ENCODE results near the gene IQCH. TPM values are rescaled to one million over a fixed set of nuclear protein-coding genes. Genes with fewer than 3 reads are reported as not detected.

Gene IQCH
- total and polyA plus RNA-seq, 7 donors: 0.36 to 3.8 (median 1.4) TPM

DNA sequence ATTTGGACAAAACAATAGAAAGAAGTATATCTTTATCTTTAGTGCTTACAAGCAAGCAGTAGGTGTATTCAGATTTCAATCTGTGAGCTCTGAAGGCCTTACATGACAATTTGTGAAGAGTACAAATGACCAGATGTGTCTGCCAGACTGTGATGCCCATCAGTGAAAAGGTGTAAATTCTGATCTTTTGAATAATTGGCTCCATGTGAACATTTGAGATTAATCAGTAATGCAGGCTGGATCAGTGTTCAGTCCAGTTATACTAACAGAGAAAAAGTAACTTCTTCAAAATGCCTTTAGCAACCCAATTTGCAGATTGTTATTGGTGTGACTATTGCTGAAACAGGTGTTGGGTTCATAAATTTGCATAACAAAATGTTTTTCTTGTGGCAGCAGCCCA is 5.2 kb downstream of the IQCH start:
- Histone ChIP-seq H3K4me1 (no peaks in the 10 kb centered on the region), H3K9me3 (no peaks in the 10 kb centered on the region), H3K27me3 (no peaks in the 10 kb centered on the region), H3K36me3 (no peaks in the 10 kb centered on the region), H3K27ac (no peak overlapping the region), H3K4me3 (no peak overlapping the region)
- intact Hi-C loops (cut with DNase I): loop anchor here (10.0 kb wide), 2 partner anchors 235 to 265 kb away; partner anchors contain the start of gene C15orf61
- TF ChIP-seq EP300 (IDR thresholded peaks at IDR 0.05) (no peak), POLR2AphosphoS5 (IDR thresholded peaks at IDR 0.05) (no peak), POLR2A (IDR thresholded peaks at IDR 0.05) (no peak)
- DNase-seq: no peak

DNA sequence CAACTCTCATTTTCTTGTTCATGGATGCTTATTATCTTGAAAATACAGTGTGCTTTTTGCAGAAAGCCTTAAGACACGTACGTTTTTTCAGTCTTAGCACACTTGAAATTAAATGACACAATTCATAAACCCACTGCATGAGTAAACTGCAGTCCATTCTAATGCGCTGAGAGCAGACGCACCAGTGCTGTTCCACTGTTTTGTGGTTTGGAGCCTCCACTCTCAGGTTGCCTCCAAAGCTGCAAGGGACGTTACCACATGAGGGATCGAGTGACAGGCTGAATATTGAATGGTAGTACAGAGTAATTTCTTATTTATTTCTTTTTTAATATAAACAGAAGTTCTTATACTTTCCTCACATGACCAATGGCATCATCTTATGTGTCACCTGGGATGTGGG is 12.3 kb downstream of the IQCH start:
- WGBS, 2 donors: 91 to 96% methylated on average over 6 of the region's 6 CpGs

DNA sequence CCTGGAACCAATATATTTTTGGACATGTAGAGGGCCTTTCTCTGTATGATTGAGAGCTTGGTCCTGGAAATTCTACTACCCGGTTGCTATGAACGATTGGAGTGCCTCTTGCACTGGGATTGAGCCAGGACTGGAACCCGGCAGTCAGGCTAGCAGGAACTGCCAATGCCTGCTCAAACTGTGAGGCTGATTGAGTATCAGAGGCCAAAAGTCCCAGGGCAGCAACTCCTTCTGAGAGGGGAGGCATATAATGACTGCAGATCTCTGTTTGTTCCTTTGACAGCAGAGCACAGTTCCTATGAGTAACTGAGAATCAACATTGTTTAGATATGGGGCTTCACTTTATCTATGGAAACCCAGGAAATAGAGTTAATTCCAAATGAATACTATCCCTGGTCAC is 12.9 kb downstream of the IQCH start:
- Histone ChIP-seq H3K27ac (no peak overlapping the region), H3K4me3 (no peak overlapping the region), H3K4me1 (no peaks in the 10 kb centered on the region), H3K9me3 (no peaks in the 10 kb centered on the region), H3K36me3 (no peaks in the 10 kb centered on the region), H3K27me3 (no peaks in the 10 kb centered on the region)
- no peak for DNase-seq
- TF ChIP-seq POLR2A (IDR thresholded peaks at IDR 0.05) (no peak), POLR2AphosphoS5 (IDR thresholded peaks at IDR 0.05) (no peak), EP300 (IDR thresholded peaks at IDR 0.05) (no peak)
- TF ChIP-seq, protein P1, sequence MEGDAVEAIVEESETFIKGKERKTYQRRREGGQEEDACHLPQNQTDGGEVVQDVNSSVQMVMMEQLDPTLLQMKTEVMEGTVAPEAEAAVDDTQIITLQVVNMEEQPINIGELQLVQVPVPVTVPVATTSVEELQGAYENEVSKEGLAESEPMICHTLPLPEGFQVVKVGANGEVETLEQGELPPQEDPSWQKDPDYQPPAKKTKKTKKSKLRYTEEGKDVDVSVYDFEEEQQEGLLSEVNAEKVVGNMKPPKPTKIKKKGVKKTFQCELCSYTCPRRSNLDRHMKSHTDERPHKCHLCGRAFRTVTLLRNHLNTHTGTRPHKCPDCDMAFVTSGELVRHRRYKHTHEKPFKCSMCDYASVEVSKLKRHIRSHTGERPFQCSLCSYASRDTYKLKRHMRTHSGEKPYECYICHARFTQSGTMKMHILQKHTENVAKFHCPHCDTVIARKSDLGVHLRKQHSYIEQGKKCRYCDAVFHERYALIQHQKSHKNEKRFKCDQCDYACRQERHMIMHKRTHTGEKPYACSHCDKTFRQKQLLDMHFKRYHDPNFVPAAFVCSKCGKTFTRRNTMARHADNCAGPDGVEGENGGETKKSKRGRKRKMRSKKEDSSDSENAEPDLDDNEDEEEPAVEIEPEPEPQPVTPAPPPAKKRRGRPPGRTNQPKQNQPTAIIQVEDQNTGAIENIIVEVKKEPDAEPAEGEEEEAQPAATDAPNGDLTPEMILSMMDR (IDR thresholded peaks at IDR 0.05): no peak
- WGBS, 2 donors: 32 to 71% methylated on average over 3 of the region's 3 CpGs
- intact Hi-C loops (cut with DNase I): no loop called here

More for the DNA sequence above, 12.3 kb downstream of the IQCH start:
- DNase-seq: no peak
- Histone ChIP-seq H3K9me3 (no peaks in the 10 kb centered on the region), H3K27me3 (no peaks in the 10 kb centered on the region), H3K4me3 (no peak overlapping the region), H3K36me3 (no peaks in the 10 kb centered on the region), H3K27ac (no peak overlapping the region), H3K4me1 (no peaks in the 10 kb centered on the region)
- intact Hi-C loops (cut with DNase I): no loop called here
- TF ChIP-seq POLR2AphosphoS5 (IDR thresholded peaks at IDR 0.05) (no peak), EP300 (IDR thresholded peaks at IDR 0.05) (no peak), POLR2A (IDR thresholded peaks at IDR 0.05) (no peak)
- TF ChIP-seq, protein P1 (IDR thresholded peaks at IDR 0.05): no peak

GRCh38 chr15:67267951-67268941 is 13.7 kb downstream of the IQCH start:
- WGBS, 2 donors: 29 to 69% methylated on average over 9 of the region's 9 CpGs
- Histone ChIP-seq H3K27ac (no peak overlapping the region), H3K4me1 (no peaks in the 10 kb centered on the region), H3K9me3 (no peaks in the 10 kb centered on the region), H3K36me3 (no peaks in the 10 kb centered on the region), H3K4me3 (no peak overlapping the region), H3K27me3 (no peaks in the 10 kb centered on the region)
- no peak for DNase-seq
- no peak for TF ChIP-seq POLR2AphosphoS5 (IDR thresholded peaks at IDR 0.05)
- TF ChIP-seq, protein P1 (IDR thresholded peaks at IDR 0.05): no peak
- no peak for TF ChIP-seq POLR2A (IDR thresholded peaks at IDR 0.05)
- no peak for TF ChIP-seq EP300 (IDR thresholded peaks at IDR 0.05)
- intact Hi-C loops (cut with DNase I): no loop called here

DNA sequence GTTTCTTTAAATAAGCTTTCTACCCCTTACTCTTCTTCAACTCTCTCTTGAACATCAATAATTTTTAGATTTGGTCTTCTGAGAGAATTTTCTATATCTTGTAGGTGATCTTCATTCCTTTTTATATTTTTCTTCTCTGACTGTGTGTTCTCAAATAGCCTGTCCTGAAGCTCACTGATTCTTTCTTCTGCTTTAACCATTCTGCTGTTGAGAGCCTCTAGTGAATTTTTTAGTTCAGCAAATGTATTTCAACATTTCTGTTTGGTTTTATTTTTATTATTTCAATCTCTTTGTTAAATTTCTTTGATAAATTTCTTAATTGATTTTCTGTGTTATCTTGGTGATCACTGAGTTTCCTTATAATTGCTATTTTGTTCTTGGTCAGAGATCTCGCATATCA is 19.6 kb downstream of the IQCH start:
- no peaks in the 10 kb centered on the region for H3K4me1 ChIP-seq
- H3K36me3 ChIP-seq: no peaks in the 10 kb centered on the region
- no peak overlapping the region for H3K27ac ChIP-seq
- no peak for DNase-seq
- peaks cover 0 to 4% (median 0%) of the 10 kb centered on the region in 4 donors for H3K9me3 ChIP-seq
- no peak overlapping the region for H3K4me3 ChIP-seq
- H3K27me3 ChIP-seq: no peaks in the 10 kb centered on the region
- 90 to 91% methylated on average over 1 of the region's 1 CpG for WGBS, 2 donors
- TF ChIP-seq POLR2A (IDR thresholded peaks at IDR 0.05): no peak
- no peak for TF ChIP-seq POLR2AphosphoS5 (IDR thresholded peaks at IDR 0.05)
- TF ChIP-seq EP300 (IDR thresholded peaks at IDR 0.05): no peak
- TF ChIP-seq, protein P1 (IDR thresholded peaks at IDR 0.05): no peak
- intact Hi-C loops (cut with DNase I): no loop called here

Measured in sigmoid colon (tissue), 7 donors.